IMR-90 (cell line): Measurements from ENCODE around the gene WDR17. TPM values are rescaled to one million over a fixed set of nuclear protein-coding genes. Genes with fewer than 3 reads are reported as not detected.

Experiments used
- ATAC-seq: fragments of 200-7000 bp; cut with Tn5 transposase; 2 replicates; pipeline ENCODE4 v1.9.1; 2020; ENCODE audit warnings: low read depth, mild to moderate bottlenecking, moderate library complexity
- BruUV-seq: library from RNA; stranded (reverse); fragments of 400-500 nt; replicated peaks from 2 replicates; lab custom pipeline; 2021; lab: Mats Ljungman, UMichigan
- CTCF ChIA-PET: fragments of 300-600 bp; formaldehyde crosslinking; extraction: SDS; loops from one replicate; lab custom pipeline; 2021; ENCODE audit warnings: antibody characterized with exemption; lab: Yijun Ruan, JAX
- POLR2A ChIA-PET: fragments of 300-600 bp; sonication (Branson Sonifier 250); formaldehyde crosslinking; loops from one replicate; lab custom pipeline; 2022; ENCODE audit warnings: antibody characterized with exemption; ENCODE audit not compliant: unreplicated experiment; lab: Charles Lee
- DNase-seq: peaks from one replicate; pipeline ENCODE4 v3.0.0; 2013
- H2AFZ ChIP-seq: replicated peaks from 2 replicates; pipeline ENCODE3; 2013; ENCODE audit warnings: low read length, mild to moderate bottlenecking; ENCODE audit not compliant: poor library complexity
- H2AK5ac ChIP-seq: 2 replicates; pipeline ENCODE4 v1.6.1; 2013; ENCODE audit warnings: low read depth, low read length, inconsistent platforms
- H2AK9ac ChIP-seq: replicated peaks from 2 replicates; pipeline ENCODE3; 2013; ENCODE audit warnings: mild to moderate bottlenecking, low read depth, low read length, moderate library complexity; ENCODE audit not compliant: poor library complexity
- H2BK120ac ChIP-seq: 2 replicates; pipeline ENCODE4 v1.6.1; 2013; ENCODE audit warnings: low read depth, low read length, inconsistent platforms
- H2BK15ac ChIP-seq: 3 replicates; pipeline ENCODE4 v1.6.1; 2013; ENCODE audit warnings: low read depth, low read length, inconsistent platforms
- H2BK20ac ChIP-seq: 2 replicates; pipeline ENCODE4 v1.6.1; 2013; ENCODE audit warnings: low read depth, mild to moderate bottlenecking, inconsistent platforms, low read length, moderate library complexity
- H2BK5ac ChIP-seq: 2 replicates; pipeline ENCODE4 v1.6.1; 2013; ENCODE audit warnings: mild to moderate bottlenecking, low read depth, low read length, inconsistent platforms; ENCODE audit not compliant: poor library complexity, severe bottlenecking
- H3K14ac ChIP-seq: replicated peaks from 2 replicates; pipeline ENCODE4 v1.6.1; 2013; ENCODE audit warnings: low read depth, low read length, inconsistent platforms
- H3K18ac ChIP-seq: 2 replicates; pipeline ENCODE4 v1.6.1; 2013; ENCODE audit warnings: low read depth, low read length, control low read depth
- H3K23ac ChIP-seq: 2 replicates; pipeline ENCODE4 v1.6.1; 2013; ENCODE audit warnings: low read depth, low read length, inconsistent platforms
- H3K27ac ChIP-seq: 2 replicates; pipeline ENCODE4 v1.5.1; 2013; ENCODE audit warnings: mild to moderate bottlenecking, control low read depth, low read length; ENCODE audit not compliant: insufficient read depth
- H3K27me3 ChIP-seq: 2 replicates; pipeline ENCODE4 v1.6.1; 2013; ENCODE audit warnings: low read length; ENCODE audit not compliant: control insufficient read depth, insufficient read depth
- H3K36me3 ChIP-seq: 2 replicates; pipeline ENCODE4 v1.6.1; 2013; ENCODE audit warnings: low read length, mixed read lengths; ENCODE audit not compliant: control insufficient read depth, insufficient read depth
- H3K4ac ChIP-seq: 2 replicates; pipeline ENCODE4 v1.6.1; 2013; ENCODE audit warnings: low read depth, low read length, inconsistent platforms
- H3K4me1 ChIP-seq: 2 replicates; pipeline ENCODE4 v1.6.1; 2013; ENCODE audit warnings: low read length, mixed read lengths; ENCODE audit not compliant: control insufficient read depth, insufficient read depth
- H3K4me2 ChIP-seq: 2 replicates; pipeline ENCODE4 v1.6.1; 2013; ENCODE audit warnings: low read depth, mild to moderate bottlenecking, control low read depth, low read length, moderate library complexity
- H3K4me3 ChIP-seq: 2 replicates; pipeline ENCODE4 v1.5.1; 2013; ENCODE audit warnings: low read depth, mild to moderate bottlenecking, control low read depth, low read length, moderate library complexity; ENCODE audit not compliant: insufficient read depth
- H3K56ac ChIP-seq: 2 replicates; pipeline ENCODE4 v1.6.1; 2013; ENCODE audit warnings: low read length, inconsistent platforms; ENCODE audit not compliant: insufficient read depth; ENCODE audit errors: extremely low read depth
- H3K79me1 ChIP-seq, 2 experiments: 2 replicates each; pipeline ENCODE4 v1.6.1; 2013; ENCODE audit warnings: low read length in 2 of 2, inconsistent platforms in 1 of 2, low read depth in 1 of 2
- H3K9ac ChIP-seq: 2 replicates; pipeline ENCODE4 v1.6.1; 2013; ENCODE audit warnings: low read depth, low read length, control low read depth
- H3K9me1 ChIP-seq: 2 replicates; pipeline ENCODE4 v1.6.1; 2013; ENCODE audit warnings: low read length, inconsistent platforms; ENCODE audit not compliant: insufficient read depth
- H3K9me3 ChIP-seq: 2 replicates; pipeline ENCODE4 v1.6.1; 2013; ENCODE audit warnings: low read length; ENCODE audit not compliant: control insufficient read depth, insufficient read depth
- H4K20me1 ChIP-seq: 2 replicates; pipeline ENCODE4 v1.6.1; 2013; ENCODE audit warnings: low read length, inconsistent platforms; ENCODE audit not compliant: insufficient read depth
- H4K5ac ChIP-seq: 2 replicates; pipeline ENCODE4 v1.6.1; 2013; ENCODE audit warnings: mild to moderate bottlenecking, low read depth, low read length, control low read depth
- H4K8ac ChIP-seq, 2 experiments: 2 replicates each; pipeline ENCODE4 v1.6.1; 2013; ENCODE audit warnings: low read depth in 2 of 2, low read length in 2 of 2, control low read depth in 1 of 2, inconsistent platforms in 1 of 2
- H4K91ac ChIP-seq: 2 replicates; pipeline ENCODE4 v1.6.1; 2013; ENCODE audit warnings: low read depth, low read length, inconsistent platforms; ENCODE audit not compliant: insufficient read depth
- BHLHE40 ChIP-seq: fragments of 150-350 bp; IDR thresholded peaks from 2 replicates; pipeline ENCODE4 v1.6.1; 2016; ENCODE audit warnings: mild to moderate bottlenecking, low read depth, low read length
- CEBPB ChIP-seq: IDR thresholded peaks from 2 replicates; pipeline ENCODE4 v1.6.1; 2012; ENCODE audit warnings: low read depth, low read length, improper control_type of control experiment
- CHD1 ChIP-seq: IDR thresholded peaks from 2 replicates; pipeline ENCODE4 v1.6.1; 2012; ENCODE audit warnings: low read depth, low read length, improper control_type of control experiment
- CTCF ChIP-seq: conservative IDR thresholded peaks from 2 replicates; pipeline ENCODE4 v1.5.1; 2012; ENCODE audit warnings: mild to moderate bottlenecking, low read depth, low read length, improper control_type of control experiment
- ELK1 ChIP-seq: fragments of 150-350 bp; IDR thresholded peaks from 2 replicates; pipeline ENCODE4 v1.6.1; 2016; ENCODE audit warnings: low read depth, mild to moderate bottlenecking, low read length, moderate library complexity, borderline replicate concordance
- FOS ChIP-seq: fragments of 150-350 bp; IDR thresholded peaks from 2 replicates; pipeline ENCODE4 v1.6.1; 2016; ENCODE audit warnings: low read depth, low read length
- MAFK ChIP-seq: IDR thresholded peaks from 2 replicates; pipeline ENCODE4 v1.6.1; 2012; ENCODE audit warnings: low read depth, low read length, improper control_type of control experiment
- MAZ ChIP-seq: IDR thresholded peaks from 2 replicates; pipeline ENCODE4 v1.6.1; 2012; ENCODE audit warnings: low read depth, mild to moderate bottlenecking, low read length, improper control_type of control experiment, moderate library complexity, borderline replicate concordance
- MXI1 ChIP-seq: IDR thresholded peaks from 2 replicates; pipeline ENCODE4 v1.6.1; 2012; ENCODE audit warnings: low read depth, mild to moderate bottlenecking, low read length, moderate library complexity, borderline replicate concordance
- NFE2L2 ChIP-seq: fragments of 150-350 bp; IDR thresholded peaks from 2 replicates; pipeline ENCODE4 v1.6.1; 2016; ENCODE audit warnings: low read depth, mild to moderate bottlenecking, low read length
- POLR2A ChIP-seq: IDR thresholded peaks from 2 replicates; pipeline ENCODE4 v1.6.1; 2012; ENCODE audit warnings: mild to moderate bottlenecking, low read depth, low read length
- RAD21 ChIP-seq: IDR thresholded peaks from 2 replicates; pipeline ENCODE4 v1.6.1; 2012; ENCODE audit warnings: low read length, improper control_type of control experiment
- RCOR1 ChIP-seq: IDR thresholded peaks from 2 replicates; pipeline ENCODE4 v1.6.1; 2012; ENCODE audit warnings: mild to moderate bottlenecking, low read length, improper control_type of control experiment; ENCODE audit not compliant: insufficient replicate concordance
- RFX5 ChIP-seq: IDR thresholded peaks from 2 replicates; pipeline ENCODE4 v1.8.0; 2012; ENCODE audit warnings: low read depth, mild to moderate bottlenecking, low read length, moderate library complexity
- SMC3 ChIP-seq: fragments of 150-350 bp; IDR thresholded peaks from 2 replicates; pipeline ENCODE4 v1.6.1; 2016; ENCODE audit warnings: low read depth, mild to moderate bottlenecking, antibody characterized with exemption, low read length, moderate library complexity
- USF2 ChIP-seq: fragments of 150-350 bp; IDR thresholded peaks from 2 replicates; pipeline ENCODE4 v1.6.1; 2017; ENCODE audit warnings: mild to moderate bottlenecking, antibody characterized with exemption, low read length, low read depth
- dilution Hi-C: fragments of 300-500 bp; cut with HindIII; formaldehyde crosslinking; loops from one replicate; pipeline ENCODE4 v1.14.3; 2018; ENCODE audit warnings: low sequenced_read_pairs; ENCODE audit not compliant: unreplicated experiment
- in situ Hi-C: fragments of 300-500 bp; cut with MboI; formaldehyde crosslinking; loops from 3 replicates; pipeline ENCODE4 v1.14.3; 2019; ENCODE audit warnings: low sequenced_read_pairs, inconsistent platforms, mixed read lengths
- intact Hi-C: fragments of 100-400 bp; cut with micrococcal nuclease; formaldehyde crosslinking; loops from 2 replicates; pipeline ENCODE4 v1.10.0; 2022
- polyA plus RNA-seq, 3 experiments: library from polyadenylated mRNA; depleted of rRNA; stranded (reverse); fragments of >200 nt; gene quantifications; 2 replicates each; pipeline ENCODE4 v1.2.3, GENCODE V29; 2012; ENCODE audit warnings: low replicate concordance in 1 of 3
- total RNA-seq: library from RNA; depleted of rRNA; stranded (reverse); fragments of >200 nt; gene quantifications from 2 replicates; pipeline ENCODE4 v1.2.3, GENCODE V29; 2012

WDR17 gene
- total and polyA plus RNA-seq, 2 of the 4 experiments (the other 2 are of a cell fraction) = 0.53 to 0.54 TPM

GRCh38 chr4:176032454-176032853, 33.2 kb upstream of the WDR17 start:
- no peaks in the 10 kb centered on the region for H3K4me1 ChIP-seq
- intact Hi-C loops (no loop called here), in situ Hi-C loops (loop anchor here (5.0 kb wide), 1 partner anchor 305 kb away; no protein-coding TSS in a partner anchor), dilution Hi-C loops (no loop called here)
- no TSS peak for BruUV-seq
- H2BK120ac ChIP-seq = no peak overlapping the region
- no peaks in the 10 kb centered on the region for H3K36me3 ChIP-seq
- no peak overlapping the region for H3K27ac ChIP-seq
- H3K23ac ChIP-seq = no peak overlapping the region
- H3K27me3 ChIP-seq = no peaks in the 10 kb centered on the region
- no peak for ATAC-seq
- H2BK15ac ChIP-seq = no peak overlapping the region
- ChIA-PET POLR2A (no interaction called here), CTCF (interaction anchor here (0.6 kb wide), 1 partner anchor 308 kb away, joined by 6 read pairs; no protein-coding TSS in a partner anchor)
- no peak overlapping the region for H3K4me3 ChIP-seq
- no peaks in the 10 kb centered on the region for H4K20me1 ChIP-seq
- H3K14ac ChIP-seq = no peak overlapping the region
- no peaks in the 10 kb centered on the region for H3K9me1 ChIP-seq
- H2AFZ ChIP-seq = no peak overlapping the region
- no peak overlapping the region for H4K91ac ChIP-seq
- H2AK9ac ChIP-seq = no peak overlapping the region
- no peaks in the 10 kb centered on the region for H3K9me3 ChIP-seq
- H3K4ac ChIP-seq = no peak overlapping the region
- H2AK5ac ChIP-seq = no peak overlapping the region
- no peak overlapping the region for H3K56ac ChIP-seq
- H2BK5ac ChIP-seq = no peak overlapping the region
- H3K79me1 ChIP-seq = no peaks in the 10 kb centered on the region
- no peak overlapping the region for H2BK20ac ChIP-seq
- H4K5ac ChIP-seq = no peak overlapping the region
- H3K4me2 ChIP-seq = no peak overlapping the region
- no peak for DNase-seq
- no peak overlapping the region for H4K8ac ChIP-seq
- no peak overlapping the region for H3K18ac ChIP-seq
- H3K9ac ChIP-seq = no peak overlapping the region
- no peak for TF ChIP-seq MAZ
- no peak for TF ChIP-seq POLR2A
- TF ChIP-seq CTCF = no peak
- no peak for TF ChIP-seq RFX5
- TF ChIP-seq CHD1 = no peak
- TF ChIP-seq CEBPB = no peak
- TF ChIP-seq NFE2L2 = no peak
- TF ChIP-seq RCOR1 = no peak
- TF ChIP-seq BHLHE40 = no peak
- TF ChIP-seq USF2 = no peak
- TF ChIP-seq MXI1 = no peak
- no peak for TF ChIP-seq RAD21
- no peak for TF ChIP-seq ELK1
- TF ChIP-seq FOS = no peak
- no peak for TF ChIP-seq MAFK
- no peak for TF ChIP-seq SMC3
